ENCODE results near the gene RHCG. TPM values are rescaled to one million over a fixed set of nuclear protein-coding genes. Genes with fewer than 3 reads are reported as not detected.

RHCG gene
- total RNA-seq, 2 experiments from 2014 or later = not detected

DNA sequence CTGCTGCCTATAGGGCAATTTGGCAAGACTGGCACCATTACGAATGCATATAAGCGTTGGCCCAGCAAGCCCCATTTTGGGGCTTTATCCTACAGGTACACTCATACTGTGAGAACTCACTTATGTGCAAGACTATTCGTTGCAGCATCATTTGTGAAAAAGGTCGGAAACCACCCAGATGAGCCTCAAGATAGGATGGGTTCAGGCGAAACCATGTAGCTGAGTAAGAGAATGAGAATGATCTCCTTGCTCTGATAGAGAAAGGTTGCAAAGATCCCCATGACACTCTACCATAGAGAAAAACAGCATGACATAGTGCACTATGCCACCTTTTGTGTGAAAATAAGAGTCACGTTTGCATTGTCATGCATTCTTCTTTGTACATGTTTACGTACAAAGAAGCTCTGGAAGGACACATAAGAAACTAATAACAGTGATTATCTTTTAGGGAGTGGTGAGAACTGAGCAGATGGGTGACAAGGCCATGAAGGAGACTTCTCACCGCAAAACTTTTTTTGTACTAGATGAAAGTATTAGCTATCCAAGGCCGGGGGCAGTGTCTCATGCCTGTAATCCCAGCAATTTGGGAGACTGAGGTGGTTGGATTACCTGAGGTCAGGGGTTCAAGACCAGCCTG is 50.0 kb downstream of the RHCG start:
- ATAC-seq = no peak
- CTCF ChIA-PET = interaction anchor here (1.7 to 4.2 kb wide), 2 partner anchors 16 to 87 kb away, joined by 4 to 20 read pairs; no protein-coding TSS in a partner anchor
- POLR2A ChIA-PET = no interaction called here
- TF ChIP-seq, protein P1, sequence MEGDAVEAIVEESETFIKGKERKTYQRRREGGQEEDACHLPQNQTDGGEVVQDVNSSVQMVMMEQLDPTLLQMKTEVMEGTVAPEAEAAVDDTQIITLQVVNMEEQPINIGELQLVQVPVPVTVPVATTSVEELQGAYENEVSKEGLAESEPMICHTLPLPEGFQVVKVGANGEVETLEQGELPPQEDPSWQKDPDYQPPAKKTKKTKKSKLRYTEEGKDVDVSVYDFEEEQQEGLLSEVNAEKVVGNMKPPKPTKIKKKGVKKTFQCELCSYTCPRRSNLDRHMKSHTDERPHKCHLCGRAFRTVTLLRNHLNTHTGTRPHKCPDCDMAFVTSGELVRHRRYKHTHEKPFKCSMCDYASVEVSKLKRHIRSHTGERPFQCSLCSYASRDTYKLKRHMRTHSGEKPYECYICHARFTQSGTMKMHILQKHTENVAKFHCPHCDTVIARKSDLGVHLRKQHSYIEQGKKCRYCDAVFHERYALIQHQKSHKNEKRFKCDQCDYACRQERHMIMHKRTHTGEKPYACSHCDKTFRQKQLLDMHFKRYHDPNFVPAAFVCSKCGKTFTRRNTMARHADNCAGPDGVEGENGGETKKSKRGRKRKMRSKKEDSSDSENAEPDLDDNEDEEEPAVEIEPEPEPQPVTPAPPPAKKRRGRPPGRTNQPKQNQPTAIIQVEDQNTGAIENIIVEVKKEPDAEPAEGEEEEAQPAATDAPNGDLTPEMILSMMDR (IDR thresholded peaks at IDR 0.05) = no peak
- no peaks in the 10 kb centered on the region for H3K9me3 Mint-ChIP-seq
- H3K4me3 Mint-ChIP-seq = no peak overlapping the region
- peaks cover 44% of the 10 kb centered on the region for H3K27me3 Mint-ChIP-seq
- no peaks in the 10 kb centered on the region for H3K4me1 Mint-ChIP-seq (ENCODE audit: low read depth)
- DNase-seq = no peak
- no peak overlapping the region for H3K27ac Mint-ChIP-seq
- intact Hi-C loops (cut with micrococcal nuclease) = no loop called here
- no peaks in the 10 kb centered on the region for H3K36me3 Mint-ChIP-seq (ENCODE audit: low read depth)

DNA sequence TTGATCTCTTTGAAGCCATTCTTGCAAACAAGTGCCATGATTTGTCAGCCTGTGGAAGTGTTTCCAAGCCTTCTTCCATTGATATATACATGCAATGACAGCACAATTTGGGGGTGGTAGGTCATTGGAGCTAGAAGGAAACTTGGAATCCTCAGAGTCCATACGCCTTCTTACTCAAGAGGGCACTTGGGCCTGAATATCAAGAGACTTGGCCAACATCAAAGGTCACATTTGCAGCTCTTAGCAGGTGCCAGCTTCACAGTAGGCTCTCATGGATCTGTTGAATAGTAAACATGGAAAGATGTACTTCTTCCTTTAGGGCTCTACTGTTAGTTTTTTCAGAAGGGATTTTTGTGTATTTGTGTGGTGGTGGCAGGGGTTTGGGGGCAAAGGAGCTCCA is 50.9 kb downstream of the RHCG start:
- DNase-seq (no peak), ATAC-seq (no peak)
- Mint-ChIP-seq H3K9me3 (no peaks in the 10 kb centered on the region), H3K4me1 (ENCODE audit: low read depth) (no peaks in the 10 kb centered on the region), H3K36me3 (ENCODE audit: low read depth) (no peaks in the 10 kb centered on the region), H3K4me3 (no peak overlapping the region), H3K27me3 (peaks cover 40% of the 10 kb centered on the region), H3K27ac (no peak overlapping the region)
- intact Hi-C loops (cut with micrococcal nuclease) = no loop called here
- ChIA-PET CTCF (interaction anchor here (1.7 to 4.2 kb wide), 3 partner anchors 15 to 86 kb away, joined by 4 to 28 read pairs (median 20); no protein-coding TSS in a partner anchor), POLR2A (no interaction called here)
- TF ChIP-seq, protein P1 (IDR thresholded peaks at IDR 0.05) = no peak

DNA sequence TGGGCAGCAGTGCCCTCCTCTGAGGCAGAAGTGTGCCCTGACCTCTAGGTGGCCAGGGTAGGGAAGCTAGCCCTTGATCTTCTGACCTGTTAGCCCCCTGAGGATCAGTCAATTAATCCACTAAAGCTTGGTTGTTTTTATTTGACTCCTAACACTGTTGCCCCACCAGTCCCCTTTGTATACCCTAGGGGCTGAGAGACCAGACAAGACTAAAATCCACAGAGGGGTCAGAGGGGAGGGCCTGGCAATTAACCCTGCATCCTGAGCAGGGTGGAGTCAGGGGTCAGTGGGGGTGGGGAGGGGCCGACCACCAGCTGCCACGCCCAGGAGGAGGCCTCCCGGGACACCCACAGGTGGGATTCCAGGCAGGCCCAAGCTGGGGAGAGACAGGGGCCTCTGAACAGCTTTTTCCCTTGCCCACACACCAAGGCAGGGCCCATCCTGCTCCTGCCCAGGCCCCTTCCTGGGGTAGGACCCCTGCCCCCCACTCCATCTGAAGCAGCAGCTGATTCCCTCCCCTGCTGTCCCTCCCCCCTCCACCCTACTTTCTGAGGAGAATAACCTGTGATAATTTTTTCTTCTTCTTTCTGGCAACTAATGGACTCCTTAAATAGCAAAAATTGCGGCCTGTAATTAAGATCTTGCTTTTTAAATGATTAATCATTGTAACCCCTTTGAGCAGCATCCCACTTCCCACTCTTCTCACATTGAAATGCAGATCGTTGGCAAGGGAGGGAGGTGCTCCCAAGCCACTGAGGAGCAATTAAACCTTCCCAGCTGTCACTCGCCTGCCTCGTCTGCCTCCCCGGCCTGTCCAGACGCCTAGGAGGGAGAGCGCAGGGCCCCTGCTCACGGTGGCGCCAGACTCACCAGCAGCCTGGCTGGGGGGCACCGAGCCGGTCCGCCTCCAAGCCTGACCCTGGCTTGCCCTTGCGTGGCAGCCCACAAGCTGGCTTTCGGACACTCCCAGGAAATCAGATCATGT is 51.9 kb downstream of the RHCG start:
- intact Hi-C loops (cut with micrococcal nuclease) = no loop called here

DNA sequence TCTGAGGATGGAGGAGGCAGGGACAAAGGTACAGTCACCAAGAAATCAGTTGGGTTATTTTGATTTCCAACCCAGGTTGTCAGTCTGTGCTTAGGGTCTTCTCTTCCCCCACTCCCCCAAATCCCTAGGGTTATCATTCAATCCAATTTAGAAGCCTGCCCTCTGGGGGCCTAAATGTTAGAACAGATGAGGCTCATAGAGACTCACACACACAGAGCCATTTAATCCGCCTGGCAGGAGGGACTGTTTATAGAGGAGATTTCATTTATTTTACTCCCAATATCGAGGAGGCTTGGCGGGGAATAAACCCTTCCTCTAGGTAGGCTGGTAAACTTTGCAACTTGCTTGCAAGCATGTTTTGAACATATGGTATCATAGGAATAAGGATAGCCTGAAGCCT is 52.8 kb downstream of the RHCG start:
- no peaks in the 10 kb centered on the region for H3K4me1 Mint-ChIP-seq (ENCODE audit: low read depth)
- ChIA-PET POLR2A (no interaction called here), CTCF (interaction anchor here (0.9 to 5.4 kb wide), 12 partner anchors 10 to 105 kb away, joined by 3 to 41 read pairs (median 5); no protein-coding TSS in a partner anchor)
- intact Hi-C loops (cut with micrococcal nuclease) = no loop called here
- no peak for ATAC-seq
- H3K36me3 Mint-ChIP-seq (ENCODE audit: low read depth) = no peaks in the 10 kb centered on the region
- no peak overlapping the region for H3K27ac Mint-ChIP-seq
- peaks cover 37% of the 10 kb centered on the region for H3K27me3 Mint-ChIP-seq
- TF ChIP-seq, protein P1 (IDR thresholded peaks at IDR 0.05) = no peak
- no peak for DNase-seq
- no peaks in the 10 kb centered on the region for H3K9me3 Mint-ChIP-seq
- no peak overlapping the region for H3K4me3 Mint-ChIP-seq

More for the DNA sequence above, 51.9 kb downstream of the RHCG start:
- H3K4me3 Mint-ChIP-seq = no peak overlapping the region
- H3K27me3 Mint-ChIP-seq = peaks cover 39% of the 10 kb centered on the region
- POLR2A ChIA-PET = no interaction called here
- CTCF ChIA-PET = interaction anchor here (0.7 to 5.4 kb wide), 7 partner anchors 11 to 86 kb away, joined by 3 to 41 read pairs (median 13); no protein-coding TSS in a partner anchor
- H3K9me3 Mint-ChIP-seq = no peaks in the 10 kb centered on the region
- no peaks in the 10 kb centered on the region for H3K4me1 Mint-ChIP-seq (ENCODE audit: low read depth)
- DNase-seq (no peak), ATAC-seq (no peak)
- H3K36me3 Mint-ChIP-seq (ENCODE audit: low read depth) = no peaks in the 10 kb centered on the region
- H3K27ac Mint-ChIP-seq = no peak overlapping the region
- TF ChIP-seq, protein P1 (IDR thresholded peaks at IDR 0.05) = no peak

All from activated CD8-positive, alpha-beta T cell treated with anti-CD3 and anti-CD28 coated beads for 36 hours (primary cell).